Common myeloid progenitor, CD34-positive (primary cell): Measurements from ENCODE around the gene IGF1R.

Source experiments
- CTCF ChIA-PET: fragments of 350-600 bp; sonication (Branson Sonifier 250); formaldehyde crosslinking; loops from one replicate; lab custom pipeline; 2021; ENCODE audit warnings: antibody characterized with exemption; lab: Charles Lee
- POLR2A ChIA-PET: fragments of 350-600 bp; sonication (Branson Sonifier 250); formaldehyde crosslinking; loops from one replicate; lab custom pipeline; 2021; ENCODE audit warnings: antibody characterized with exemption; lab: Charles Lee
- DNase-seq, 3 donors: peaks; one replicate each; pipeline versions ENCODE4 v3.0.0 to v3.0.0-alpha.2; 2013
- H3K27ac ChIP-seq, 2 experiments: 1 replicate in 1 of 2; 2 replicates in 1 of 2; pipeline ENCODE4 v1.7.0; 2013; ENCODE audit warnings: inconsistent platforms in 2 of 2, low read length in 2 of 2, mild to moderate bottlenecking in 2 of 2, low read depth in 1 of 2, moderate library complexity in 1 of 2; ENCODE audit not compliant: severe bottlenecking in 2 of 2, insufficient read depth in 1 of 2, poor library complexity in 1 of 2
- H3K27me3 ChIP-seq, 5 experiments: replicated peaks in 2 of 5; 1 replicate in 3 of 5; 2 replicates in 2 of 5; pipeline versions ENCODE4 v1.6.1 to v1.7.0; 2013; ENCODE audit warnings: low read length in 4 of 5, mild to moderate bottlenecking in 2 of 5, moderate library complexity in 2 of 5, inconsistent platforms in 1 of 5; ENCODE audit not compliant: insufficient read depth in 5 of 5, control insufficient read depth in 4 of 5
- H3K36me3 ChIP-seq, 4 experiments: 1 replicate in 2 of 4; 2 replicates in 2 of 4; pipeline versions ENCODE4 v1.6.1 to v1.7.0; 2013; ENCODE audit warnings: low read length in 3 of 4, control low read depth in 1 of 4, mild to moderate bottlenecking in 1 of 4; ENCODE audit not compliant: control insufficient read depth in 4 of 4, insufficient read depth in 4 of 4
- H3K4me1 ChIP-seq, 4 experiments: 1 replicate in 3 of 4; 2 replicates in 1 of 4; pipeline versions ENCODE4 v1.6.1 to v1.7.1; 2013; ENCODE audit warnings: low read length in 3 of 4, mild to moderate bottlenecking in 3 of 4, control low read depth in 1 of 4, inconsistent platforms in 1 of 4, moderate library complexity in 1 of 4; ENCODE audit not compliant: control insufficient read depth in 4 of 4, insufficient read depth in 4 of 4; ENCODE audit errors: control extremely low read depth in 1 of 4
- H3K4me3 ChIP-seq, 7 experiments: 1 replicate in 4 of 7; 2 replicates in 3 of 7; pipeline versions ENCODE4 v1.5.1 to v1.7.0; 2013; ENCODE audit warnings: mild to moderate bottlenecking in 7 of 7, low read length in 6 of 7, moderate library complexity in 6 of 7, inconsistent platforms in 2 of 7, low read depth in 2 of 7, control low read depth in 1 of 7; ENCODE audit not compliant: insufficient read depth in 4 of 7, control insufficient read depth in 1 of 7; ENCODE audit errors: extremely low read depth in 1 of 7
- H3K9me3 ChIP-seq, 5 experiments: 1 replicate in 4 of 5; 2 replicates in 1 of 5; pipeline versions ENCODE4 v1.6.1 to v1.7.1; 2013; ENCODE audit warnings: low read length in 4 of 5, mild to moderate bottlenecking in 2 of 5, inconsistent platforms in 1 of 5, low read depth in 1 of 5, moderate library complexity in 1 of 5; ENCODE audit not compliant: control insufficient read depth in 4 of 5, insufficient read depth in 2 of 5; ENCODE audit errors: control extremely low read depth in 1 of 5
- WGBS: methylation state at CpG from one replicate; pipeline ENCODE4 v1.1.5; 2013; ENCODE audit not compliant: insufficient coverage; 5-methylcytosine and 5-hydroxymethylcytosine counted together

The IGF1R gene

DNA sequence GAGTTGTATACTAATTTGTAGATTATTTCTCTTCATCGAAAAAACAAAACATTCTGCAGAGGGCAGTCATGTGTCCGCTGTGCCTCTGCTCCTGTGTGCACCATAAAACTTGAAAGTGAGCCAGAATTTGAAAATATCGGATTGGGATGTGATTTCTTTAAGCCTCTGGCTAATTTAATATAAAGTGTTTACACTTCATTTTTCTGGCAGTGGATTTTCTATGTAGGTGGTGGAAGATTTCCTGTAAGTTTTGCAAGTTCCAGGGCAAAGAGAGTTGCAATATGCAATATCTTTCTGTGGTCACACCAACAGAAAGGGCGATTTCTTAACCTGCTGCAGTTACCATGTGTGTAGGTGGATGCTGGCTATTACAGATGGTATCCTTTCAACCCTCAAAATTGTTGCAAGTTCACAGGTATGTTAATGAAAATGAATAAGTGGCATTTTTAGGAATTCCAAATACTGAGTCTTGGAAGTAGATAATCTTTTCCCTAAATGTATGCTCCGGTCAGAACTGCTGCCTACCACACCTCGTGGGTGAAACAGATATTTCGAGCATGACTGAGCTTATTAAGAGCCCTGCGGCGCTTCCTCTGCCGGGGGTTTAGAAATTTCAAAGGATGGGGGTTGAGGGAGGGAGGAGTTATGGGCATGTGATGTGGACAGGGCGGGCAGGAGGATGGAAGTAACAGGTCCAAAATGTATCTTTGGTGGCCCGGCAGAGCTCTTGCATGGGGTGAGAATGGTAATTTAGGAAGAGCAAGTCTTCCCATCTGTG is 225.3 kb downstream of the IGF1R start:
- H3K27ac ChIP-seq = no peak overlapping the region

DNA sequence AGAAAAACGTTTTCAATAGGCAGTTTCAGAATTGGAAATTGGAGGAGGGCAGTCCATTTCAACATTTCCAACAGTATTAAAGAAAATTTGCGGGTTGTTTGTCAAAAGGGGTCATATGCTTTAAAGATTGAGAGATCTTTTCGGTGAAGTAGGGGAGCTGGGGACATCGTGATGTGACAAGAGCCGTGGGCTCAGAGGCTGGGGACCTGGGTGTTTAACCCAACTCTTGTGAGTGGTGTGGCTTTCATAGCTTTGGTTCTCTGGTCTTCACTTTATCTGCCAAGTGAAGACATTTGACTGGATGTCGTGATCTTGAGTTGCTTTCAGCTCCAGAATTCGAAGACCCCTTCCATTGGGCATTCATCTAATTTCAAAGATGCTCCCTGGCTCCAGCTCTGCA is 226.0 kb downstream of the IGF1R start:
- DNase-seq = no peak
- Histone ChIP-seq H3K27ac (no peak overlapping the region), H3K4me3 (peak overlapping the region in 5 of 7 experiments; percentile 23 to 61 (median 33)), H3K27me3 (no peaks in the 10 kb centered on the region), H3K36me3 (no peaks in the 10 kb centered on the region), H3K4me1 (peaks cover 11 to 32% (median 16%) of the 10 kb centered on the region in 4 experiments), H3K9me3 (no peaks in the 10 kb centered on the region)
- POLR2A ChIA-PET = no interaction called here
- CTCF ChIA-PET = interaction anchor here (1.2 to 4.7 kb wide), 4 partner anchors 8 to 31 kb away, joined by 3 to 17 read pairs (median 8); no protein-coding TSS in a partner anchor
- 73% methylated on average over 6 of the region's 7 CpGs for WGBS

More for the DNA sequence above, 225.3 kb downstream of the IGF1R start:
- H3K36me3 ChIP-seq = no peaks in the 10 kb centered on the region
- CTCF ChIA-PET = interaction anchor here (1.2 to 4.7 kb wide), 4 partner anchors 8 to 31 kb away, joined by 3 to 17 read pairs (median 8); no protein-coding TSS in a partner anchor
- POLR2A ChIA-PET = interaction anchor here (0.6 kb wide), 1 partner anchor 16 kb away, joined by 3 read pairs; no protein-coding TSS in a partner anchor
- H3K4me3 ChIP-seq = peak overlapping the region in 6 of 7 experiments; percentile 0 to 61 (median 30)
- 42% methylated on average over 7 of the region's 12 CpGs for WGBS
- no peaks in the 10 kb centered on the region for H3K27me3 ChIP-seq
- peak in 2 of 3 donors; percentile 70 to 78 for DNase-seq
- no peaks in the 10 kb centered on the region for H3K9me3 ChIP-seq
- H3K4me1 ChIP-seq = peaks cover 11 to 32% (median 16%) of the 10 kb centered on the region in 4 experiments

DNA sequence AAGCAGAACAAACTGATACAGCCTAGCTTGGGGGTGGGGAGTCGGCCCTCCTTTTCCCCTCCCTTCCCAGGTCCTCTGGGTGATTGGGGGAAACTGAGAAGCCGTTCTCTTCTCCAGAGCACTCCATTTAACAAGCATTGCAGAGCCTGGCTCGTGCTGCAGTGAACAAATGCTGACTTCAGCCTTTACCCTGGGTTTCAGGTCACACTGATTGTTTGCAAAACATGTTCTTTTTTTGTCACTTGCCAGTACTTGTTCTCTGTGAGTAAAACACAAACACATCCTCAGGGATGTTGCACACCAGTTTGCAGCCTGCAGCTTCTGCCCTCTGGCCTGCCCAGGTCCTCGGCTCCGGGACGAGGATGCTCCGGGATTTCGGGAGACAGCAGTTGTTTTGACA is 226.4 kb downstream of the IGF1R start:
- DNase-seq = no peak
- Histone ChIP-seq H3K4me1 (peaks cover 11 to 32% (median 16%) of the 10 kb centered on the region in 4 experiments), H3K4me3 (no peak overlapping the region), H3K27me3 (no peaks in the 10 kb centered on the region), H3K9me3 (no peaks in the 10 kb centered on the region), H3K36me3 (no peaks in the 10 kb centered on the region), H3K27ac (no peak overlapping the region)
- 99% methylated on average over 8 of the region's 8 CpGs for WGBS
- POLR2A ChIA-PET = no interaction called here
- CTCF ChIA-PET = interaction anchor here (1.0 to 4.7 kb wide), 3 partner anchors 7 to 15 kb away, joined by 3 to 17 read pairs (median 4); no protein-coding TSS in a partner anchor

DNA sequence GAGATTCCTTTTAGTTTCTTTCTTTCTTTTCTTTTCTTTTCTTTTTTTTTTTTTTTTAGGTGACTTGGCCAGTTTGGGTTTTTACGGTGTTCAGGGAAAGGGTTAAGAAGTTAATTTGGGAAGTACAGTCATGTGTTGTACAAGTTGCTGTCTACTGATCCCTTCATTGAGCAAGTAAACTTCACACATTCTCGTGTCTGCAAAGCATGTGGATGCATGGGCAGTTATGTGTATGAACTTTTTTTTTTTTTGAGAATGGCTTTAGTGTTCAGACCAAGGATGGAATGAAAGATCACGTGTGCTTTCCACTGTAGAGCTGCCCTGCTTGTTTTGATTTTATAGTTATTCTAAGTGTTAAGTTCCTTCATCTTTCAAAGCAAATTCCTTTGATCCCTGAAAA is 227.0 kb downstream of the IGF1R start:
- Histone ChIP-seq H3K4me1 (peaks cover 11 to 32% (median 16%) of the 10 kb centered on the region in 4 experiments), H3K27ac (no peak overlapping the region), H3K4me3 (no peak overlapping the region), H3K36me3 (no peaks in the 10 kb centered on the region), H3K27me3 (no peaks in the 10 kb centered on the region), H3K9me3 (no peaks in the 10 kb centered on the region)
- ChIA-PET POLR2A (no interaction called here), CTCF (interaction anchor here (1.0 to 4.7 kb wide), 3 partner anchors 7 to 14 kb away, joined by 3 to 17 read pairs (median 4); no protein-coding TSS in a partner anchor)
- no peak for DNase-seq
- 74% methylated on average over 2 of the region's 3 CpGs for WGBS

DNA sequence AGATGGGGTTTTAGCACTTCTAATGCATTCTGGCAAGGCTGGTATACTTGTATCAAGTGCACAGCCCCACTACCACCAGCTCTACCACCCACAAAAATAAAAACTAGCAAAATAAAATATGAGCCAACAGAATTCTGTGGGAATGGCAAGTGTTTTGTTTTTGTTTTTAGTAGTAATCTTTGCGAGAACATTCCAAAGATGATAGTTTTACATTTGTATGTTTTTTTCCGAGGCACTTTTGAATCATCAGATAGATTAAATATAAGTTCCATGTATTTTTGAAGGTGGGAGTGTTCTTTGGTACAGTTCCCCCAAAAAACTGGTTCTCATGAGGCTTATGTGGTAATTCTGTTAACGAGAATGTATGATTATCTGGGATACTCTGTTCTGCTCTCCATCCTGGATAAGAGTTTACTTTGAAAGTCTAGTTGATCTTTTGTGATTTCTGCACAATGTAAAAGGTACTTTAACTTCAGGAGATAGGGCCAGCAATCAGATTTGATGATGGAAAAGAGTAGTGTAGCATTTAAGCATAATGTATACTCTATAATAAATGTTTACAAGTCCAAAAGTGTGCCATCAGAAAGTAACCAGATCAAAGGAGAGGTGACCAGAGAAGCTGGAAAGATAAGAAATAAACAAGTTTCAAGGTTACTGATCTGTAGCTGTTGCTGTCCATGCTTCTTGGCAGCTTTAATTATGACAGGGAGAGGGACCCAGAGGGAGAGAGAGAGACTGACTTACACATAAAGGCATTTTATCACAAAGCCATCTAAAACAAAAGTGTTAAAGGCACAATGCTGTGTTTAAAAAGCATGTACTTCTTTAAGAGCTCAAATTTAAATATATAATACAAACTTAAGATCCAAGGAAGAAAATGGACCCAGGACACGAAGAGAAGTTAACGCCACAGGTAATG is 228.4 kb downstream of the IGF1R start:
- WGBS = 100% methylated on average over 4 of the region's 5 CpGs
- POLR2A ChIA-PET = no interaction called here
- no peak overlapping the region for H3K4me3 ChIP-seq
- CTCF ChIA-PET = interaction anchor here (1.5 kb wide), 1 partner anchor 10 kb away, joined by 3 read pairs; no protein-coding TSS in a partner anchor
- no peaks in the 10 kb centered on the region for H3K27me3 ChIP-seq
- H3K36me3 ChIP-seq = no peaks in the 10 kb centered on the region
- H3K9me3 ChIP-seq = no peaks in the 10 kb centered on the region
- DNase-seq = no peak
- no peak overlapping the region for H3K27ac ChIP-seq
- peaks cover 11 to 32% (median 16%) of the 10 kb centered on the region in 4 experiments for H3K4me1 ChIP-seq

DNA sequence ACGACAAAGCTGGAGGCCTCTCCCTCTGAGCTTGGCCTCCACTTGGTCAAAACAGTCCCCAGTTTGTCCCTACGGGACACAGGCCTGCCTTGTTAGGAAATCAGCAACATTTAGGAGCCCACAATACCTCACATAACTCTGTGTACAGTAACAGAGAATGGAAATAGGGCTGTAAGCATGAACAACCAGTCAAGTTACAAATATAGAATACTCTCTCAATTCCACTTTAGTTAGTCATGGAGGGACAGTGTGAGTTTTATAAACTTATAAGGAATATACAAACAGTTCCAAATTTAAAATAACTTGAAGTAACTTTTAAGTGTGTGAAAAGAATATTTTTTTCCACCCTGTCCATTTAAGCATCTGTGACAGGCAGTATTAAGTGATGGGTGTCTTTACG is 229.8 kb downstream of the IGF1R start:
- H3K27me3 ChIP-seq = no peaks in the 10 kb centered on the region
- DNase-seq = no peak
- H3K4me3 ChIP-seq = no peak overlapping the region
- WGBS = no CpG with 5 or more reads among the region's 3 CpGs
- CTCF ChIA-PET = interaction anchor here (1.5 kb wide), 1 partner anchor 9 kb away, joined by 3 read pairs; no protein-coding TSS in a partner anchor
- no peaks in the 10 kb centered on the region for H3K9me3 ChIP-seq
- no peak overlapping the region for H3K27ac ChIP-seq
- H3K36me3 ChIP-seq = no peaks in the 10 kb centered on the region
- POLR2A ChIA-PET = no interaction called here
- peaks cover 14 to 34% (median 24%) of the 10 kb centered on the region in 4 experiments for H3K4me1 ChIP-seq
